ENCODE data around the gene SCAP. TPM values are rescaled to one million over a fixed set of nuclear protein-coding genes. Genes with fewer than 3 reads are reported as not detected.

The SCAP gene
- polyA plus RNA-seq, 1 of the 3 experiments (the other 2 are of a cell fraction) = 28.0 TPM

GRCh38 chr3:47456984-47457383, 18.8 kb downstream of the SCAP start (continued):
- TF ChIP-seq REST (IDR thresholded peaks at IDR 0.05; ENCODE audit: low read depth, low read length) (no peak), NRF1 (IDR thresholded peaks at IDR 0.05; ENCODE audit: low read depth, low read length) (no peak), SIN3A (IDR thresholded peaks at IDR 0.05; ENCODE audit: borderline replicate concordance, low read depth, low read length) (no peak), RFX5 (IDR thresholded peaks at IDR 0.05; ENCODE audit: low read length) (no peak), ELF1 (IDR thresholded peaks at IDR 0.05) (no peak), PBX3 (IDR thresholded peaks at IDR 0.05) (no peak), MAX (IDR thresholded peaks at IDR 0.05; ENCODE audit: low read depth) (no peak)

GRCh38 chr3:47455806-47456452, 19.8 kb downstream of the SCAP start:
- no peak overlapping the region for H3K9ac ChIP-seq
- ChIA-PET POLR2A (interaction anchor here (0.6 kb wide), 1 partner anchor 346 kb away, joined by 5 read pairs; no protein-coding TSS in a partner anchor), CTCF (interaction anchor here (1.0 to 2.0 kb wide), 3 partner anchors 21 to 36 kb away, joined by 3 to 5 read pairs (median 3); no protein-coding TSS in a partner anchor)
- peaks cover 87% of the 10 kb centered on the region for H3K79me2 ChIP-seq (ENCODE audit: insufficient read depth)
- no peaks in the 10 kb centered on the region for H3K9me2 ChIP-seq
- no peak overlapping the region for H3K4me3 ChIP-seq (ENCODE audit: low read depth in 2 of 2, low read length in 1 of 2)
- H3K4me1 ChIP-seq (ENCODE audit: control insufficient read depth in 1 of 2, insufficient read depth in 2 of 2, low read depth in 1 of 2, low read length in 1 of 2) = no peaks in the 10 kb centered on the region
- no peak overlapping the region for H3K4me2 ChIP-seq
- no peaks in the 10 kb centered on the region for H3F3A ChIP-seq (replicated peaks; ENCODE audit: insufficient read depth)
- peaks cover 14% of the 10 kb centered on the region; the same call in 1 of the 2 replicates for H4K20me1 ChIP-seq (ENCODE audit: insufficient read depth)
- no peak overlapping the region for H3K27ac ChIP-seq (ENCODE audit: low read depth in 2 of 2, low read length in 1 of 2)
- no peaks in the 10 kb centered on the region for H3K36me3 ChIP-seq (replicated peaks in 1 of 2; ENCODE audit: control insufficient read depth in 1 of 2, insufficient read depth in 2 of 2, low read length in 1 of 2)
- H2AFZ ChIP-seq (ENCODE audit: low read depth) = no peak overlapping the region
- no peaks in the 10 kb centered on the region for H3K9me3 ChIP-seq
- 93% methylated on average over 3 of the region's 3 CpGs for WGBS (ENCODE audit: low lambda C conversion rate)
- no peak for DNase-seq
- no peaks in the 10 kb centered on the region for H3K27me3 ChIP-seq (ENCODE audit: insufficient read depth)
- TF ChIP-seq IRF3 (IDR thresholded peaks at IDR 0.05; ENCODE audit: low read depth, low read length) = no peak
- TF ChIP-seq TEAD4 (IDR thresholded peaks at IDR 0.05; ENCODE audit: borderline replicate concordance, insufficient read depth) = no peak
- TF ChIP-seq ZBTB33 (IDR thresholded peaks at IDR 0.05; ENCODE audit: borderline replicate concordance, low read depth) = no peak
- no peak for TF ChIP-seq MXI1 (IDR thresholded peaks at IDR 0.05; ENCODE audit: low read depth, low read length)
- no peak for TF ChIP-seq USF2 (IDR thresholded peaks at IDR 0.05; ENCODE audit: borderline replicate concordance, low read depth, low read length)
- TF ChIP-seq EZH2phosphoT487 (IDR thresholded peaks at IDR 0.05; ENCODE audit: borderline replicate concordance, low read depth) = no peak
- no peak for TF ChIP-seq FOXJ3 (CRISPR knock-in tag; IDR thresholded peaks at IDR 0.05)
- TF ChIP-seq TAF1 (IDR thresholded peaks at IDR 0.05; ENCODE audit: borderline replicate concordance, low read depth, low read length) = no peak
- no peak for TF ChIP-seq GATA2 (CRISPR knock-in tag; IDR thresholded peaks at IDR 0.05)
- TF ChIP-seq EP300 (IDR thresholded peaks at IDR 0.05; ENCODE audit: borderline replicate concordance in 1 of 2, low read depth in 1 of 2, low read length in 1 of 2) = no peak
- no peak for TF ChIP-seq RFX5 (IDR thresholded peaks at IDR 0.05; ENCODE audit: low read length)
- TF ChIP-seq SMC3 (IDR thresholded peaks at IDR 0.05; ENCODE audit: low read depth, low read length) = no peak
- TF ChIP-seq GABPA (IDR thresholded peaks at IDR 0.05; ENCODE audit: low read depth) = no peak
- TF ChIP-seq FOXM1 (IDR thresholded peaks at IDR 0.05; ENCODE audit: low read depth) = no peak
- TF ChIP-seq NRF1 (IDR thresholded peaks at IDR 0.05; ENCODE audit: low read depth, low read length) = no peak
- TF ChIP-seq MAX (IDR thresholded peaks at IDR 0.05; ENCODE audit: low read depth) = no peak
- no peak for TF ChIP-seq YY1 (IDR thresholded peaks at IDR 0.05; ENCODE audit: low read depth)

All from SK-N-SH (cell line).